ENCODE results near the gene MEIS2. TPM values are rescaled to one million over a fixed set of nuclear protein-coding genes. Genes with fewer than 3 reads are reported as not detected.

MEIS2 gene
- total RNA-seq, 2 experiments from 2014 or later = not detected

DNA sequence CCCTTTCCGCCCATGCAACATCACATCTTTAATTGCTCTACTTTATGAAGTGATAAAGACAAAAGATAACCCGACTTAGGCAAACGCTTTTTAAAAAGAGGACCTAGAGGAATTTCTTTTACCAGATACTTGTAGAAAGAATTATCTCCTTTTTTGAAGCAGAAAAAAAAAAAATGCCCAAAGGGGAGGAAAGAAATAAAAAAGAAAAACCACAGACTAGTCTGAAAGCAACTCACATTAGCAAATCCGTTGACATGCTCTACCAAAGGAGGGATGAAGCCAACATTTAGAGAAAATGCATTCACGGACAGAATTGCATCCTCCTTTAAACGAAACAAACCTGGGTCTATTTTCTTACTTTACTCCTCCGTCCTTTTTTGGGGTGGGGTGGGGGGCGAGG lies 213.6 kb downstream of the MEIS2 start:
- DNase-seq (no peak), ATAC-seq (ENCODE audit: low read depth) (no peak)
- H3K27me3 Mint-ChIP-seq = peaks cover 85% of the 10 kb centered on the region
- peaks cover 6% of the 10 kb centered on the region for H3K9me3 Mint-ChIP-seq
- peaks cover 1% of the 10 kb centered on the region for H3K36me3 Mint-ChIP-seq
- POLR2A ChIA-PET = no interaction called here
- H3K4me1 Mint-ChIP-seq = peaks cover 10% of the 10 kb centered on the region
- no peak overlapping the region for H3K4me3 Mint-ChIP-seq
- no peak overlapping the region for H3K27ac Mint-ChIP-seq

DNA sequence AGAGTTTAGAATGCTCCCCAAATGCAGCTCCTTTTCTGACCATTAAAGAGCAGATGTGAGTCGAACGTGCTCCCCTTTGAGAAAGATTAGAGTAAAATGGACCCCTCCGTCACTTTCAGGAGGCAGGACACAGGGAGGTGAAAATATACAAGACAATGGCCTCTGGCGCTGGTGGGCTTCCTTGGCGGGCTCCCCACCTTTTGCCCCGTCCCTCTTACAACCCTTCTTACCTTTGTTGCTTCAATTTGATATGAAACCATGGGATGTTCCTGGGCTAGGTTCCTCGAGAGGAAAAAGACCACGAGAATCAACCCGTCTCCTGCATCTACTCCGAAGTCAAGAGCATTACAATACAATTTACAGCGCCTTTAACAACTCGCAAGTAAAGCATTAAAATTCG lies 214.2 kb downstream of the MEIS2 start:
- ATAC-seq (ENCODE audit: low read depth) (no peak), DNase-seq (no peak)
- H3K9me3 Mint-ChIP-seq = peaks cover 6% of the 10 kb centered on the region
- no peak overlapping the region for H3K4me3 Mint-ChIP-seq
- POLR2A ChIA-PET = no interaction called here
- H3K27me3 Mint-ChIP-seq = peaks cover 90% of the 10 kb centered on the region
- peaks cover 1% of the 10 kb centered on the region for H3K36me3 Mint-ChIP-seq
- peaks cover 10% of the 10 kb centered on the region for H3K4me1 Mint-ChIP-seq
- H3K27ac Mint-ChIP-seq = no peak overlapping the region

DNA sequence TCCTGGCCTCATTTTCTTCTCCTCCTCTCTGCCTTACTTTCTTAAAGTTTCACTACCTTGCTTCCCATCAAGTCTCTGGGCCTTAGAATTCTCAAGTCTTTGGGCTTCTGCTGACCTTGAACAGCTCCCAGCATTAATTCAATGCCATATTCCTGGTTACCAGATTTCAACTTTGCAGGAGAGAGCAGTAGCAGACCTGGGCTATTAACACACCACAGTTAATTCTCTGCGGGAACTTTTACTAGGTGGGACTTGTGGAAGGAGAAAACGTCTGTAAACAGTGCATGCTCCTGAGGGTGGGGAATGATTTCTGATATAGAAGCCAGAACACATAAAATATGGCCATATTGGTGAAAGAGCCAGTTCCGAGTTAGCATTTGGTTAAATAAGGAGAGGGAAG lies 214.6 kb downstream of the MEIS2 start:
- POLR2A ChIA-PET = no interaction called here
- ATAC-seq (ENCODE audit: low read depth) (no peak), DNase-seq (no peak)
- Mint-ChIP-seq H3K4me3 (no peak overlapping the region), H3K27ac (no peak overlapping the region), H3K27me3 (peaks cover 93% of the 10 kb centered on the region), H3K36me3 (peaks cover 1% of the 10 kb centered on the region), H3K9me3 (peaks cover 6% of the 10 kb centered on the region), H3K4me1 (peaks cover 10% of the 10 kb centered on the region)

DNA sequence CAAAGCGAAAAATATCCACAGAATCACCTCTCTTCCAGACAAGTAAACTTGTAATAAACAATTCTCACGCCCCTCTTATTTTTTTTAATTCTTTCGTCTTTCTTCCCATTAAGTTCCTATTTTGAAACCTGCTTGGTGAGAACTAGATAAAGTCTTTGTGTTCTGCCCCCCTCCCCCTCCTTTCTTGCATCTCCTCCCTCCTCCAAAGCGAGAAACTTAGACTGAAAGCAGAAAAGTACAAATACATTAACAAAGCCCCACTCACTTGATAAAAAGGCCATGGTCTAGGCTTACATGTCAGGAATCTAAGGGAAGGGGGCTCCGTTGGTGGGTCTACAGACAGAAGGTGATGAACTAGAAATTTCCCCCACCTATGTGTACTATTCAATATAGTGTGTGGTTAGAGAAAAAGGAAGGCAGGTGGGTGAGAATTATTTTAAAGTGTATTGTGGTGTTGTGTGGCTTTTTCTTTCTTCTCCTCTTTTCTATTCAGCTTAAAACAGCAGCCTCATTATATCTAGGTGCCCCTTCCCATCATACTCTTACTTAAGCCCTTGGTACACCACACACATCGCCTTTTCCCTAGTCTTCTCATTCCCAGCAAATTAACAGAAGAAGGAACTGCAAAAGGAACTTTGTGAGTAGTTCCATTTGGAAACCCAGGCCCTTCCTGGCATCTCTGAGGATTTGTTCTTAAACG lies 215.3 kb downstream of the MEIS2 start:
- POLR2A ChIA-PET = no interaction called here
- H3K4me3 Mint-ChIP-seq = no peak overlapping the region
- no peak overlapping the region for H3K27ac Mint-ChIP-seq
- peaks cover 95% of the 10 kb centered on the region for H3K27me3 Mint-ChIP-seq
- H3K36me3 Mint-ChIP-seq = peaks cover 1% of the 10 kb centered on the region
- H3K4me1 Mint-ChIP-seq = peaks cover 10% of the 10 kb centered on the region
- no peak for ATAC-seq (ENCODE audit: low read depth)
- DNase-seq = no peak
- peaks cover 6% of the 10 kb centered on the region for H3K9me3 Mint-ChIP-seq

DNA sequence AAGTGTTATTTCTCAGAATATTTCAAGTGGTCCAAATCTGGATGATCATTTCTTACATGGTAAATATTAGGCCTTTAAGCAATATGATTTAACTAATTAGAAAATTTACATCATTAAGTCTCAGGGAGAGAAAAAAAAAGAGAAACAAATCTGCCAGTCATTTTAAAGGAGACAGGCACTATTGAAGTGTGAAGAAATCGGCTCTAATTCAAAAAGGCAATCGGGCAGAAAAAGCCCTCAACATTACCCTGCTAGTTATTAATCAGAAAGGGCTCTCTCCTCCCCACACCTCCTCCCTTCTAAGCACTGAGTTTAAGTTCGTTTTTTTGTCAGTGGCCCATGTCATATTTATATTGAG lies 215.9 kb downstream of the MEIS2 start:
- H3K9me3 Mint-ChIP-seq = peaks cover 6% of the 10 kb centered on the region
- no peak for DNase-seq
- POLR2A ChIA-PET = no interaction called here
- no peak overlapping the region for H3K4me3 Mint-ChIP-seq
- no peak for ATAC-seq (ENCODE audit: low read depth)
- H3K27ac Mint-ChIP-seq = no peak overlapping the region
- peaks cover 94% of the 10 kb centered on the region for H3K27me3 Mint-ChIP-seq
- H3K36me3 Mint-ChIP-seq = peaks cover 1% of the 10 kb centered on the region
- peaks cover 10% of the 10 kb centered on the region for H3K4me1 Mint-ChIP-seq

DNA sequence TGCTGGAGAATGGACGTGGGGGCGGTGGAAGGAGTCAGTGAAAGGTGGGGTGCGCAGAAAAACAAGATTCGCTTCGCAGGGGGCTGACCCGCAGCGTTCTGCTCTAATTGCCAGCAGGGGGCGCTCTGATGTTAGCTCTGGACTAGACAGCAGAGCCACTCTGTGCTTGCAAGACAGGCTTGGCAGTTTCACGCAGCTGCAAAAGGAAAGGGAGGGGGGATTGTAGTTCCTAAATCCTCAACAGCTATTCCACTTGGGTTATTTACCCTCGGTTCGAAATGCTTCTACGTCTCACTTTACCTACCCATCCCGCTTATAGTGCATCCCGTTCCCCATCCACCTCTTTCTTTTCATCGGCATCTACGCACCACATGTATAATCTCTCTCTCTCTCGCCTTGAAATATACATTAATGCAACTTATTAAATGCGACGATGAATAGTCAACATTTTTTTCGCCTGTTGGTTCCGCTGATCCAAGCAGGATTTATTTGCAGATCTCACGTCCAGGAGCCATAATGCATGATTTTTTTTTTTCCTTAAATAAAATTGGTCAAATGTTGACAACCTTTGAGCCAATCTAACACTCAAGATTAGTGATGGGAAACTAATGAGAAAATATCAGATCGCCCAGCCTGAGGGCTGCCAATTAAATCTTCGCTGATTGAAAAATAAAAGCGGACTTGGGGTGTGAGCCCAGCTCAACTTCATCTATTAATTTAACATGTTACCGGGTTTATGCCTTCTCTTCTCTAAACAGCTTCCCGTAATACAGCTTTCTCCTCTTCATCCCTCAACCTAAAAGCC lies 216.4 kb downstream of the MEIS2 start:
- Mint-ChIP-seq H3K27ac (no peak overlapping the region), H3K27me3 (peaks cover 94% of the 10 kb centered on the region), H3K36me3 (peaks cover 1% of the 10 kb centered on the region), H3K4me1 (peaks cover 12% of the 10 kb centered on the region), H3K4me3 (no peak overlapping the region), H3K9me3 (peaks cover 6% of the 10 kb centered on the region)
- DNase-seq = peak; percentile 69
- POLR2A ChIA-PET = no interaction called here
- ATAC-seq (ENCODE audit: low read depth) = peak; percentile 58

DNA sequence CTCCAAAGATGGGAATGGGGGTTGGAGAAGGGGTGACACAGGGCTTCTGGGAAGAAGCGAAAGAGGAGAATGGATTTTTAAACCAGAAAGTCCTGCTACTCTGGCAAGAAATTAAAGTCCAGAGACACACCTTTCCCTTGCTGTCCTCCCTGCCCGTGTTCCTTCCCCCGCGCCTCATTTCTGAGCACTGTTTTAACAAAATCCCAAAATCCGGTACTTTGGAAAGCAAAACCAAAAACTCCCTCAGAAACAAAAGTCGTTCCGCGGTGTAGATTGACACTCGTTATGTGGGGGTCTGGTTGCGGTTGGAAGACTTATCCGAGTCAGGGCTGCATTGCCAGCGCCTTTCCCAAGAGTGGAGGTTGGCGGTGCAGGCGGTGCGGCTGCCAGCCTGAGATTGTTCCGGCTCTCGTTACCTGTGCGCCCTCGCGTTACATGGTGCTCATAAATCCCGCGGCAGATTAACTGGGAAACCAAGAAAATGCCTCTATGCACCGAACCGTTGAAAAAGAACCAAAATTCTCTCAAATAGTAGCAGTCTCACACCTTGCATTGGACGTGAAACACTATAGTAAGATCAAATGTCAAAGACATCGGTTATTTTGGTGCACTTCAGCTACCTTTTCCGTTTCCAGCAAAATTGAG lies 217.7 kb downstream of the MEIS2 start:
- DNase-seq = no peak
- H3K27me3 Mint-ChIP-seq = peaks cover 95% of the 10 kb centered on the region
- POLR2A ChIA-PET = no interaction called here
- peaks cover 17% of the 10 kb centered on the region for H3K4me1 Mint-ChIP-seq
- H3K27ac Mint-ChIP-seq = no peak overlapping the region
- no peak for ATAC-seq (ENCODE audit: low read depth)
- peaks cover 6% of the 10 kb centered on the region for H3K9me3 Mint-ChIP-seq
- H3K4me3 Mint-ChIP-seq = no peak overlapping the region
- H3K36me3 Mint-ChIP-seq = peaks cover 3% of the 10 kb centered on the region

DNA sequence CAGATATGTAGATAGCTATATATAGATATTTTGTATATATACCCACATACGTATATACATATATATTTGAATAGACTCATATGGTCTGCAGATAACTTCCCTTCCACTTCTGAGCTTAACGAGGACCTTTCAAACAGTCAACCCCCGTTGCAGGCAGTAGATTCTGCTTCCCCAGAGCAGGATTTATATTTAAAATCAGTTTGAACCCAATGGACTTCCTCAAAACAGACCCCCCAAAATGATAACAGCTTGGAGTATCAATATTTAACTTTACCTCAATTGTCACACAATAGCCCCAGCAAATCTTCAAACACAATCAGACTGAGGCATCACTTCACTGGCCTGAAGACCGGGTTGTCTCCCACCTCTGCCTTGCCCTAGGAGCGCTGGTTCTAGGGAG lies 218.3 kb downstream of the MEIS2 start:
- POLR2A ChIA-PET = no interaction called here
- DNase-seq = no peak
- peaks cover 16% of the 10 kb centered on the region for H3K4me1 Mint-ChIP-seq

DNA sequence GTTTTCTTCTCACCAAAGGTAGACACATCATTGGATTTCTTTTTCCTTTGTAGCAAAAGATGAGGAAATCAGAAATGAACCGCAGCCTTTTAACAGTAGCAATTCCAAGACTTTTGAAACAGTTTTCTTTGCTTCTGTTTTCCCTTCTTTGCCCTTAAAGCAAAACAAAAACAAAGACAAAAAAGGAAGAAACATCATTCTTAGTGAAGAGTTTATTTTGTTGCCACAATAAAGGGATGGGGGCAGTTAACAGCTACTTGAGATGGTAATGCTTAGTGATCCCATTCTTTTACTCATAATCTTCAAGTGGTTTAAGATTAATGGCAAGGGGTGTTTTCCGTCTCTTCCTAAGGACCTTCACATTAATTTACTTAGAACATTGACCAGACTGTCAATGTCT lies 218.8 kb downstream of the MEIS2 start:
- H3K27ac Mint-ChIP-seq = no peak overlapping the region
- H3K27me3 Mint-ChIP-seq = peaks cover 96% of the 10 kb centered on the region
- H3K9me3 Mint-ChIP-seq = peaks cover 5% of the 10 kb centered on the region
- peaks cover 2% of the 10 kb centered on the region for H3K36me3 Mint-ChIP-seq
- no peak overlapping the region for H3K4me3 Mint-ChIP-seq
- no peak for ATAC-seq (ENCODE audit: low read depth)
- peaks cover 16% of the 10 kb centered on the region for H3K4me1 Mint-ChIP-seq
- no peak for DNase-seq
- POLR2A ChIA-PET = no interaction called here

More for the DNA sequence above, 218.3 kb downstream of the MEIS2 start:
- ATAC-seq (ENCODE audit: low read depth) = no peak
- H3K36me3 Mint-ChIP-seq = peaks cover 2% of the 10 kb centered on the region
- no peak overlapping the region for H3K27ac Mint-ChIP-seq
- H3K9me3 Mint-ChIP-seq = peaks cover 5% of the 10 kb centered on the region
- peaks cover 96% of the 10 kb centered on the region for H3K27me3 Mint-ChIP-seq
- H3K4me3 Mint-ChIP-seq = no peak overlapping the region

DNA sequence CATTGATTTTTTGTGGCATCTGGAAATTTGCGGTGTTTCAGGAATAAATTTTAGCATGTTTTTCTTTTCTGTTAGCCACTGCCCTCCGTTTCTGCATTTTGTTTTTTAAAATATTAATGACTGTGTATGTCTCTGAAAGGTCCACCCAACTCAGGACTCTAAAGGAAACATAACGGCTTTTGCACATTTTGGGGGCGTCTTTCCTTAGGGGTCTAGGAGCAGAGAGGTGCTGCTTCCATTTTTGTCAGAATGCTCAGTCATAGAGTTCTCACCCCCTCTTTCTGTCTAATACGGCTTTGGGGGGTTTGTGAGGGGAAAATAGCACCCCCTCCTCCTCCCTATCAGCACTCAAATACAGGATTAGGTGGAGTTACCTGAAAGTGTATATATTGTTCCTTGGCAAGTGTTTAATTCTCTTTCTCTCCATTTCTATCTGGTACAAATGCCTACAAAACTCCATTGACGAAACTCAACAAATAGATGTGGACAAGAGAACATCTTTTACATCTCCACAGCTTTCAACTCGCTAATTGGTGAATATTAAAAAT lies 219.4 kb downstream of the MEIS2 start:
- Mint-ChIP-seq H3K4me3 (no peak overlapping the region), H3K9me3 (peaks cover 2% of the 10 kb centered on the region), H3K27ac (no peak overlapping the region), H3K4me1 (peaks cover 16% of the 10 kb centered on the region), H3K36me3 (peaks cover 2% of the 10 kb centered on the region), H3K27me3 (peaks cover 95% of the 10 kb centered on the region)
- no peak for ATAC-seq (ENCODE audit: low read depth)
- no peak for DNase-seq
- POLR2A ChIA-PET = no interaction called here

DNA sequence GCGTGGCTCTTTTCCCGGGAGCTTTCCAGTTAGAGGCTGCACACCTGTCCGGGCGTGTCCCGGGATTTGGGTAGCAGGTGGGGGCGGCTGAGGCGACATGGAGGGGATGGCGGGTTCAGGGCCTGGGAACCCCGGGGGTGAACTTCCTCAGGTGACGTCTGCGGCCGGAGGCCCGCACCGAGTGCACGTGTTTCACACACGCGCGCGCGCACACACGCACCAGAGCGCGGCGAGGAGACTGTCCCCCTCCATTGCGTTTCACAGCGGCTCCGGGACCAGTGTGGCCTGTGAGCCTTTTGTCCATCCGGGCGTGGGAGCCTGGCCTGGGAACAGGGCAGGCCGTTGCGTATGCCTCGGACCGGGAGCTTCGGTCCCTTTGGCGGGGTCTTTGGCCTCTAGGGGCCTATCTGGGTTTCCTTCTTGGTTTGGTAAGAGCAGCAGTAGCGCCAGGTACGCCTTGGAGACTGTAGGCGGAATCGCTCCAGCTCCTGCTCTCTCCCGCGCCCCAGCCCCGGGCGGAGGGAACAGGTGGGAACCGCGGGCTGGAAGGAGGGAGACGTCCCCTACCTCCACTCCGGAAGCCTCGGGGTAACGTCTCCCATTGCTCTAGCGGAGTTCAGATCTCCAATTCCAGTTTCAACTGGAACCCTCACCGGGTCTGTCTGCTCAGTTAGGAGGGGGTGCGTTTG lies 220.0 kb downstream of the MEIS2 start:
- Mint-ChIP-seq H3K9me3 (no peaks in the 10 kb centered on the region), H3K27me3 (peaks cover 94% of the 10 kb centered on the region), H3K36me3 (peaks cover 2% of the 10 kb centered on the region), H3K4me3 (no peak overlapping the region), H3K27ac (no peak overlapping the region), H3K4me1 (peaks cover 16% of the 10 kb centered on the region)
- ATAC-seq (ENCODE audit: low read depth) (no peak), DNase-seq (peak; percentile 24)
- POLR2A ChIA-PET = no interaction called here

DNA sequence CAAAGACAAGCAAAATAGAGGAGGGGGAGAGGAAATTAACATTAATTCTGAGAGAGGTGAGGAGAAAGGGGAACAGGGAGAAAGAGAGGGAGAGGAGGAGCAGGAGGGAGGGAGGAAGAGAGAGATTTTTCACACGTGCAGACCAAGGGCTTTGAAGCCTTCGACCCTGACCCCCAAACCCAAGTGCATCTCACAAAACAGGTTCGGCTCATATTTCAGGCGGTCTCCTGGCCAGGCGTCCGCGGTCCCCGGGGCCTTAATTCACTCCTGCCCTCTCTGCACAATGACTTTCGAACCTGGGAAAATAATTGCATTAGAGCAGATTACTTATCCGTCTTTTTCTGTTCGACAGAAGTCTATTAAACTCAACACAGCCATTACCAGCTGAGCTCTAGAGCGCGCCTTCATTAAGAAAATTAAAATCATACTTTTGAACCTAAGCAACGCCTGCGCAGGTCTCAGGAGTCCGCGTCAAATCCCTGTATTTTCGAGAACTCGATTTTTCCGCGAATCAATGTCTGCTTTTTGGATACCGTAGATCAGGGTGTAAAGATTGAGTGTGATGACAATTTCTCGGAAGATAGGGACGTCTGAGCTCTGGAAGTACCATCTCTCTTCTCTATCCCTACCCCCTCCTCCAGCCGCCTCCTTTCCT lies 220.7 kb downstream of the MEIS2 start:
- Mint-ChIP-seq H3K27ac (no peak overlapping the region), H3K4me1 (peaks cover 16% of the 10 kb centered on the region), H3K36me3 (peaks cover 2% of the 10 kb centered on the region), H3K9me3 (no peaks in the 10 kb centered on the region), H3K4me3 (no peak overlapping the region), H3K27me3 (peaks cover 92% of the 10 kb centered on the region)
- DNase-seq = no peak
- POLR2A ChIA-PET = no interaction called here
- ATAC-seq (ENCODE audit: low read depth) = no peak

Data from activated naive CD8-positive, alpha-beta T cell treated with anti-CD3 and anti-CD28 coated beads, Interleukin-2, amount 10 ng/mL, durations not matched to agents 7 days and 5 days (primary cell).